IMR-90 (cell line): ENCODE results near the gene FATE1. TPM values are rescaled to one million over a fixed set of nuclear protein-coding genes. Genes with fewer than 3 reads are reported as not detected.

Source experiments
- ATAC-seq: fragments of 200-7000 bp; cut with Tn5 transposase; 2 replicates; pipeline ENCODE4 v1.9.1; 2020; ENCODE audit warnings: low read depth, mild to moderate bottlenecking, moderate library complexity
- BruUV-seq: library from RNA; stranded (reverse); fragments of 400-500 nt; replicated peaks from 2 replicates; lab custom pipeline; 2021; lab: Mats Ljungman, UMichigan
- CTCF ChIA-PET: fragments of 300-600 bp; formaldehyde crosslinking; extraction: SDS; loops from one replicate; lab custom pipeline; 2021; ENCODE audit warnings: antibody characterized with exemption; lab: Yijun Ruan, JAX
- POLR2A ChIA-PET: fragments of 300-600 bp; sonication (Branson Sonifier 250); formaldehyde crosslinking; loops from one replicate; lab custom pipeline; 2022; ENCODE audit warnings: antibody characterized with exemption; ENCODE audit not compliant: unreplicated experiment; lab: Charles Lee
- DNase-seq: peaks from one replicate; pipeline ENCODE4 v3.0.0; 2013
- H2AFZ ChIP-seq: replicated peaks from 2 replicates; pipeline ENCODE3; 2013; ENCODE audit warnings: low read length, mild to moderate bottlenecking; ENCODE audit not compliant: poor library complexity
- H2AK5ac ChIP-seq: 2 replicates; pipeline ENCODE4 v1.6.1; 2013; ENCODE audit warnings: low read depth, low read length, inconsistent platforms
- H2AK9ac ChIP-seq: replicated peaks from 2 replicates; pipeline ENCODE3; 2013; ENCODE audit warnings: mild to moderate bottlenecking, low read depth, low read length, moderate library complexity; ENCODE audit not compliant: poor library complexity
- H2BK120ac ChIP-seq: 2 replicates; pipeline ENCODE4 v1.6.1; 2013; ENCODE audit warnings: low read depth, low read length, inconsistent platforms
- H2BK15ac ChIP-seq: 3 replicates; pipeline ENCODE4 v1.6.1; 2013; ENCODE audit warnings: low read depth, low read length, inconsistent platforms
- H2BK20ac ChIP-seq: 2 replicates; pipeline ENCODE4 v1.6.1; 2013; ENCODE audit warnings: low read depth, mild to moderate bottlenecking, inconsistent platforms, low read length, moderate library complexity
- H2BK5ac ChIP-seq: 2 replicates; pipeline ENCODE4 v1.6.1; 2013; ENCODE audit warnings: mild to moderate bottlenecking, low read depth, low read length, inconsistent platforms; ENCODE audit not compliant: poor library complexity, severe bottlenecking
- H3K14ac ChIP-seq: replicated peaks from 2 replicates; pipeline ENCODE4 v1.6.1; 2013; ENCODE audit warnings: low read depth, low read length, inconsistent platforms
- H3K18ac ChIP-seq: 2 replicates; pipeline ENCODE4 v1.6.1; 2013; ENCODE audit warnings: low read depth, low read length, control low read depth
- H3K23ac ChIP-seq: 2 replicates; pipeline ENCODE4 v1.6.1; 2013; ENCODE audit warnings: low read depth, low read length, inconsistent platforms
- H3K27ac ChIP-seq: 2 replicates; pipeline ENCODE4 v1.5.1; 2013; ENCODE audit warnings: mild to moderate bottlenecking, control low read depth, low read length; ENCODE audit not compliant: insufficient read depth
- H3K27me3 ChIP-seq: 2 replicates; pipeline ENCODE4 v1.6.1; 2013; ENCODE audit warnings: low read length; ENCODE audit not compliant: control insufficient read depth, insufficient read depth
- H3K36me3 ChIP-seq: 2 replicates; pipeline ENCODE4 v1.6.1; 2013; ENCODE audit warnings: low read length, mixed read lengths; ENCODE audit not compliant: control insufficient read depth, insufficient read depth
- H3K4ac ChIP-seq: 2 replicates; pipeline ENCODE4 v1.6.1; 2013; ENCODE audit warnings: low read depth, low read length, inconsistent platforms
- H3K4me1 ChIP-seq: 2 replicates; pipeline ENCODE4 v1.6.1; 2013; ENCODE audit warnings: low read length, mixed read lengths; ENCODE audit not compliant: control insufficient read depth, insufficient read depth
- H3K4me2 ChIP-seq: 2 replicates; pipeline ENCODE4 v1.6.1; 2013; ENCODE audit warnings: low read depth, mild to moderate bottlenecking, control low read depth, low read length, moderate library complexity
- H3K4me3 ChIP-seq: 2 replicates; pipeline ENCODE4 v1.5.1; 2013; ENCODE audit warnings: low read depth, mild to moderate bottlenecking, control low read depth, low read length, moderate library complexity; ENCODE audit not compliant: insufficient read depth
- H3K56ac ChIP-seq: 2 replicates; pipeline ENCODE4 v1.6.1; 2013; ENCODE audit warnings: low read length, inconsistent platforms; ENCODE audit not compliant: insufficient read depth; ENCODE audit errors: extremely low read depth
- H3K79me1 ChIP-seq, 2 experiments: 2 replicates each; pipeline ENCODE4 v1.6.1; 2013; ENCODE audit warnings: low read length in 2 of 2, inconsistent platforms in 1 of 2, low read depth in 1 of 2
- H3K9ac ChIP-seq: 2 replicates; pipeline ENCODE4 v1.6.1; 2013; ENCODE audit warnings: low read depth, low read length, control low read depth
- H3K9me1 ChIP-seq: 2 replicates; pipeline ENCODE4 v1.6.1; 2013; ENCODE audit warnings: low read length, inconsistent platforms; ENCODE audit not compliant: insufficient read depth
- H3K9me3 ChIP-seq: 2 replicates; pipeline ENCODE4 v1.6.1; 2013; ENCODE audit warnings: low read length; ENCODE audit not compliant: control insufficient read depth, insufficient read depth
- H4K20me1 ChIP-seq: 2 replicates; pipeline ENCODE4 v1.6.1; 2013; ENCODE audit warnings: low read length, inconsistent platforms; ENCODE audit not compliant: insufficient read depth
- H4K5ac ChIP-seq: 2 replicates; pipeline ENCODE4 v1.6.1; 2013; ENCODE audit warnings: mild to moderate bottlenecking, low read depth, low read length, control low read depth
- H4K8ac ChIP-seq, 2 experiments: 2 replicates each; pipeline ENCODE4 v1.6.1; 2013; ENCODE audit warnings: low read depth in 2 of 2, low read length in 2 of 2, control low read depth in 1 of 2, inconsistent platforms in 1 of 2
- H4K91ac ChIP-seq: 2 replicates; pipeline ENCODE4 v1.6.1; 2013; ENCODE audit warnings: low read depth, low read length, inconsistent platforms; ENCODE audit not compliant: insufficient read depth
- BHLHE40 ChIP-seq: fragments of 150-350 bp; IDR thresholded peaks from 2 replicates; pipeline ENCODE4 v1.6.1; 2016; ENCODE audit warnings: mild to moderate bottlenecking, low read depth, low read length
- WGBS, 2 experiments: methylation state at CpG; one replicate each; pipeline versions ENCODE4 v1.1.5 to v1.1.7; 2013; ENCODE audit warnings: missing lambda C conversion rate in 2 of 2; ENCODE audit not compliant: insufficient read length in 1 of 2; ENCODE audit errors: extremely low coverage in 2 of 2; 5-methylcytosine and 5-hydroxymethylcytosine counted together
- dilution Hi-C: fragments of 300-500 bp; cut with HindIII; formaldehyde crosslinking; loops from one replicate; pipeline ENCODE4 v1.14.3; 2018; ENCODE audit warnings: low sequenced_read_pairs; ENCODE audit not compliant: unreplicated experiment
- in situ Hi-C: fragments of 300-500 bp; cut with MboI; formaldehyde crosslinking; loops from 3 replicates; pipeline ENCODE4 v1.14.3; 2019; ENCODE audit warnings: low sequenced_read_pairs, inconsistent platforms, mixed read lengths
- intact Hi-C: fragments of 100-400 bp; cut with micrococcal nuclease; formaldehyde crosslinking; loops from 2 replicates; pipeline ENCODE4 v1.10.0; 2022
- polyA plus RNA-seq, 3 experiments: library from polyadenylated mRNA; depleted of rRNA; stranded (reverse); fragments of >200 nt; gene quantifications; 2 replicates each; pipeline ENCODE4 v1.2.3, GENCODE V29; 2012; ENCODE audit warnings: low replicate concordance in 1 of 3
- total RNA-seq: library from RNA; depleted of rRNA; stranded (reverse); fragments of >200 nt; gene quantifications from 2 replicates; pipeline ENCODE4 v1.2.3, GENCODE V29; 2012

Gene FATE1
- total and polyA plus RNA-seq, 2 of the 4 experiments (the other 2 are of a cell fraction), result not detected

GRCh38 chrX:151724563-151725337 lies 8.9 kb downstream of the FATE1 start:
- Histone ChIP-seq H3K4me3 (no peak overlapping the region), H4K20me1 (no peaks in the 10 kb centered on the region), H2BK20ac (no peak overlapping the region), H3K4me2 (no peak overlapping the region), H4K5ac (no peak overlapping the region), H3K9ac (no peak overlapping the region), H3K14ac (no peak overlapping the region), H3K79me1 (no peaks in the 10 kb centered on the region), H3K18ac (no peak overlapping the region), H3K23ac (no peak overlapping the region), H4K91ac (no peak overlapping the region), H3K4me1 (no peaks in the 10 kb centered on the region), H3K27ac (no peak overlapping the region), H3K56ac (no peak overlapping the region), H3K9me3 (no peaks in the 10 kb centered on the region; the same call in 1 of the 2 replicates), H2BK15ac (no peak overlapping the region), H2AK5ac (no peak overlapping the region), H2AK9ac (no peak overlapping the region), H2AFZ (no peak overlapping the region), H3K9me1 (no peaks in the 10 kb centered on the region), H2BK120ac (no peak overlapping the region), H3K27me3 (no peaks in the 10 kb centered on the region), H4K8ac (no peak overlapping the region), H3K36me3 (no peaks in the 10 kb centered on the region), H3K4ac (no peak overlapping the region), H2BK5ac (no peak overlapping the region)
- in situ Hi-C loops (no loop called here), dilution Hi-C loops (no loop called here), intact Hi-C loops (loop anchor here (5.0 kb wide), 1 partner anchor 572 kb away; no protein-coding TSS in a partner anchor)
- DNase-seq (no peak), ATAC-seq (no peak)
- BruUV-seq, result no TSS peak
- TF ChIP-seq BHLHE40, result no peak
- ChIA-PET CTCF (no interaction called here), POLR2A (no interaction called here)
- WGBS, 2 experiments, result 15% methylated on average over 5 of the region's 7 CpGs; no CpG with 5 or more reads in 1 of the 2 experiments
